Neutrophil (primary cell): Measurements from ENCODE around the gene KCNQ1.

Experiments
- H3K27ac ChIP-seq: fragments of 200-600 bp; sonication (generic); 2 replicates; pipeline ENCODE4 v1.5.1; 2016; ENCODE audit warnings: mild to moderate bottlenecking, moderate library complexity
- H3K27me3 ChIP-seq: fragments of 200-600 bp; sonication (generic); 2 replicates; pipeline ENCODE4 v1.6.0; 2016; ENCODE audit warnings: mild to moderate bottlenecking
- H3K36me3 ChIP-seq: fragments of 200-600 bp; sonication (generic); 2 replicates; pipeline ENCODE4 v1.5.1; 2017
- H3K4me1 ChIP-seq, 2 experiments: fragments of 200-600 bp in 1 of 2; sonication (generic) in 1 of 2; 1 replicate in 1 of 2; 2 replicates in 1 of 2; pipeline versions ENCODE4 v1.5.1 to v1.6.1; 2013 to 2016; ENCODE audit warnings: low read depth in 1 of 2, low read length in 1 of 2, mild to moderate bottlenecking in 1 of 2, moderate library complexity in 1 of 2; ENCODE audit not compliant: control insufficient read depth in 1 of 2, insufficient read depth in 1 of 2
- H3K4me3 ChIP-seq, 2 experiments: fragments of 200-600 bp in 1 of 2; sonication (generic) in 1 of 2; 1 replicate in 1 of 2; 2 replicates in 1 of 2; pipeline ENCODE4 v1.5.1; 2013 to 2016; ENCODE audit warnings: low read depth in 1 of 2, low read length in 1 of 2, mild to moderate bottlenecking in 1 of 2, moderate library complexity in 1 of 2
- H3K9me3 ChIP-seq: fragments of 200-600 bp; sonication (generic); 2 replicates; pipeline ENCODE4 v1.5.1; 2016
- CTCF ChIP-seq: fragments of 200-600 bp; sonication (generic); IDR thresholded peaks from 2 replicates; pipeline ENCODE4 v1.5.1; 2016; ENCODE audit warnings: antibody characterized with exemption

The KCNQ1 gene

GRCh38 chr11:2662024-2662312 is 217.2 kb downstream of the KCNQ1 start:
- no peak for TF ChIP-seq CTCF
- Histone ChIP-seq H3K4me3 (no peak overlapping the region), H3K36me3 (peaks cover 42% of the 10 kb centered on the region), H3K9me3 (no peaks in the 10 kb centered on the region), H3K27ac (no peak overlapping the region), H3K4me1 (no peaks in the 10 kb centered on the region), H3K27me3 (no peaks in the 10 kb centered on the region)

- Histone ChIP-seq H3K27ac (no peak overlapping the region), H3K4me3 (no peak overlapping the region), H3K27me3 (no peaks in the 10 kb centered on the region), H3K4me1 (no peaks in the 10 kb centered on the region), H3K9me3 (no peaks in the 10 kb centered on the region), H3K36me3 (peaks cover 45% of the 10 kb centered on the region)
- TF ChIP-seq CTCF, result no peak
Observed at GRCh38 chr11:2662430-2663299, 217.9 kb downstream of the KCNQ1 start.

- Histone ChIP-seq H3K27ac (no peak overlapping the region), H3K27me3 (no peaks in the 10 kb centered on the region), H3K36me3 (peaks cover 45% of the 10 kb centered on the region), H3K4me3 (no peak overlapping the region), H3K9me3 (no peaks in the 10 kb centered on the region), H3K4me1 (no peaks in the 10 kb centered on the region)
- no peak for TF ChIP-seq CTCF
Observed at GRCh38 chr11:2663506-2663905, 218.7 kb downstream of the KCNQ1 start.

GRCh38 chr11:2663915-2664314 is 219.1 kb downstream of the KCNQ1 start:
- TF ChIP-seq CTCF, result no peak
- no peaks in the 10 kb centered on the region for H3K4me1 ChIP-seq
- H3K4me3 ChIP-seq, result no peak overlapping the region
- no peaks in the 10 kb centered on the region for H3K9me3 ChIP-seq
- no peaks in the 10 kb centered on the region for H3K27me3 ChIP-seq
- no peak overlapping the region for H3K27ac ChIP-seq
- peaks cover 48% of the 10 kb centered on the region for H3K36me3 ChIP-seq

- Histone ChIP-seq H3K4me3 (no peak overlapping the region), H3K36me3 (peaks cover 49% of the 10 kb centered on the region), H3K27ac (no peak overlapping the region), H3K9me3 (no peaks in the 10 kb centered on the region), H3K4me1 (no peaks in the 10 kb centered on the region), H3K27me3 (no peaks in the 10 kb centered on the region)
- no peak for TF ChIP-seq CTCF
Observed at GRCh38 chr11:2664376-2664775, 219.6 kb downstream of the KCNQ1 start.
